PFSK-1 (cell line): ENCODE results near the gene SUSD2.

ENCODE experiments used
- POLR2AphosphoS5 ChIP-seq: IDR thresholded peaks from 2 replicates; pipeline ENCODE4 v1.6.1; 2012; ENCODE audit warnings: low read depth, mild to moderate bottlenecking, control low read depth, low read length, moderate library complexity
- SIN3A ChIP-seq: IDR thresholded peaks from 2 replicates; pipeline ENCODE4 v1.6.1; 2012; ENCODE audit warnings: mild to moderate bottlenecking, low read length, moderate library complexity, borderline replicate concordance; ENCODE audit not compliant: insufficient read depth

DNA sequence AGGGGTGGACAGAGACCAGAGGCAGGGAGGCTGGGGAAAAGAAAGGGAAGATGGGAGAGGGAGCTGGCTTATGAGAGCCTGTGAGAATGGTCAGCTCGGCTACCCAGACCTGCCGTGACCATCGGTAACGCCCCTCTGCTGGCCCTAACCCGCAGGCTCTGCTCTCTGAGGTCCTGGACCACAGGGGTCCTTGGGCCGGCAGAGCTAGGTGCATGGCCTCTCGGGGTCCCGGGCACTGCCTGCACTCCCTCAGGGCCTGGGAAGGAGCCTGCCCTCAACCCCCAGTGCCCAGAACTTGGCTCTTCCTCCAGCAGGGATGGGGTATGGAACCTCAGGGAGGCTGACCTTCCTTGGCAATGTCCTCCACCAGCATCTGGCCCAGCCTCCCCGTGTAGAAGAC, 50.4 kb downstream of the SUSD2 start:
- TF ChIP-seq POLR2AphosphoS5 (no peak), SIN3A (no peak)
